Measurements from ENCODE around the gene SLC29A3. TPM values are rescaled to one million over a fixed set of nuclear protein-coding genes. Genes with fewer than 3 reads are reported as not detected.

The SLC29A3 gene
- total RNA-seq, 1 donor from 2014 or later, result 2.5 TPM

GRCh38 chr10:71287456-71287855, 31.6 kb upstream of the SLC29A3 start:
- H3K36me3 Mint-ChIP-seq, result no peaks in the 10 kb centered on the region
- Histone ChIP-seq H2AFZ (replicated peaks) (no peak overlapping the region), H3K4me3 (no peak overlapping the region), H3K4me1 (no peaks in the 10 kb centered on the region), H3K4me2 (no peak overlapping the region), H3K27ac (no peak overlapping the region), H3K27me3 (no peaks in the 10 kb centered on the region), H4K20me1 (ENCODE audit: low read depth) (no peaks in the 10 kb centered on the region), H3K36me3 (no peaks in the 10 kb centered on the region), H3F3A (ENCODE audit: low read depth) (no peaks in the 10 kb centered on the region), H3K79me2 (ENCODE audit: low read depth) (no peaks in the 10 kb centered on the region), H3K9me3 (ENCODE audit: low read depth) (no peaks in the 10 kb centered on the region), H3K9ac (no peak overlapping the region)
- no peaks in the 10 kb centered on the region for H3K9me3 Mint-ChIP-seq
- no peak overlapping the region for H3K27ac Mint-ChIP-seq
- H3K4me3 Mint-ChIP-seq, result no peak overlapping the region
- TF ChIP-seq CTCF (IDR thresholded peaks at IDR 0.05) (no peak), EZH2 (IDR thresholded peaks at IDR 0.05) (no peak), EZH2phosphoT487 (IDR thresholded peaks at IDR 0.05) (no peak)
- H3K4me1 Mint-ChIP-seq, result peaks cover 4% of the 10 kb centered on the region
- DNase-seq (ENCODE audit: low spot score), result no peak
- peaks cover 3% of the 10 kb centered on the region for H3K27me3 Mint-ChIP-seq (ENCODE audit: insufficient read depth, low read depth)

- Histone ChIP-seq H3K4me2 (no peak overlapping the region), H3K27ac (no peak overlapping the region), H3K4me3 (no peak overlapping the region), H3K27me3 (no peaks in the 10 kb centered on the region), H3K4me1 (no peaks in the 10 kb centered on the region), H3F3A (ENCODE audit: low read depth) (no peaks in the 10 kb centered on the region), H3K9ac (no peak overlapping the region), H3K9me3 (ENCODE audit: low read depth) (no peaks in the 10 kb centered on the region), H3K36me3 (no peaks in the 10 kb centered on the region), H4K20me1 (ENCODE audit: low read depth) (no peaks in the 10 kb centered on the region), H2AFZ (replicated peaks) (no peak overlapping the region), H3K79me2 (ENCODE audit: low read depth) (no peaks in the 10 kb centered on the region)
- Mint-ChIP-seq H3K4me3 (no peak overlapping the region), H3K36me3 (no peaks in the 10 kb centered on the region), H3K27ac (peak overlapping the region; percentile 48), H3K4me1 (peaks cover 2% of the 10 kb centered on the region), H3K9me3 (no peaks in the 10 kb centered on the region), H3K27me3 (ENCODE audit: insufficient read depth, low read depth) (peaks cover 4% of the 10 kb centered on the region)
- no peak for DNase-seq (ENCODE audit: low spot score)
- TF ChIP-seq EZH2 (IDR thresholded peaks at IDR 0.05), result no peak
- no peak for TF ChIP-seq CTCF (IDR thresholded peaks at IDR 0.05)
- TF ChIP-seq EZH2phosphoT487 (IDR thresholded peaks at IDR 0.05), result no peak
These were observed 30.6 kb upstream of the SLC29A3 start for GRCh38 chr10:71288461-71288860.

GRCh38 chr10:71289421-71290130, 29.5 kb upstream of the SLC29A3 start:
- H4K20me1 ChIP-seq (ENCODE audit: low read depth), result no peaks in the 10 kb centered on the region
- no peaks in the 10 kb centered on the region for H3K36me3 Mint-ChIP-seq

More at GRCh38 chr10:71289421-71290130, 29.5 kb upstream of the SLC29A3 start:
- H3K36me3 ChIP-seq, result no peaks in the 10 kb centered on the region
- no peak overlapping the region for H2AFZ ChIP-seq (replicated peaks)
- no peak overlapping the region for H3K4me2 ChIP-seq
- Mint-ChIP-seq H3K27me3 (ENCODE audit: insufficient read depth, low read depth) (peaks cover 4% of the 10 kb centered on the region), H3K9me3 (no peaks in the 10 kb centered on the region), H3K27ac (no peak overlapping the region), H3K4me1 (peaks cover 2% of the 10 kb centered on the region), H3K4me3 (no peak overlapping the region)
- H3K27ac ChIP-seq, result no peak overlapping the region
- no peaks in the 10 kb centered on the region for H3F3A ChIP-seq (ENCODE audit: low read depth)
- H3K9me3 ChIP-seq (ENCODE audit: low read depth), result no peaks in the 10 kb centered on the region
- H3K4me3 ChIP-seq, result no peak overlapping the region
- H3K4me1 ChIP-seq, result no peaks in the 10 kb centered on the region
- H3K9ac ChIP-seq, result no peak overlapping the region
- DNase-seq (ENCODE audit: low spot score), result no peak
- no peaks in the 10 kb centered on the region for H3K79me2 ChIP-seq (ENCODE audit: low read depth)
- no peaks in the 10 kb centered on the region for H3K27me3 ChIP-seq
- TF ChIP-seq EZH2 (IDR thresholded peaks at IDR 0.05), result no peak
- TF ChIP-seq CTCF (IDR thresholded peaks at IDR 0.05), result no peak
- no peak for TF ChIP-seq EZH2phosphoT487 (IDR thresholded peaks at IDR 0.05)

Measured in neural progenitor cell (in vitro differentiated cells).